PC-9 (cell line): ENCODE results near the gene CAPN14. TPM values are rescaled to one million over a fixed set of nuclear protein-coding genes. Genes with fewer than 3 reads are reported as not detected.

Experiments
- BruUV-seq: library from RNA; stranded (reverse); fragments of 400-500 nt; replicated peaks from 2 replicates; lab custom pipeline; 2021; lab: Mats Ljungman, UMichigan
- CTCF ChIA-PET: fragments of 300-600 bp; sonication (Branson Sonifier 250); formaldehyde crosslinking; loops from one replicate; lab custom pipeline; 2022; ENCODE audit warnings: antibody characterized with exemption; lab: Charles Lee
- POLR2A ChIA-PET: fragments of 300-600 bp; sonication (Branson Sonifier 250); formaldehyde crosslinking; loops from one replicate; lab custom pipeline; 2022; ENCODE audit warnings: antibody characterized with exemption; ENCODE audit not compliant: unreplicated experiment; lab: Charles Lee
- DNase-seq, 2 experiments: peaks; one replicate each; pipeline versions ENCODE4 v3.0.0 to v3.0.0-alpha.2; 2015 to 2022; ENCODE audit warnings: mixed read lengths in 1 of 2
- H2AFZ ChIP-seq: fragments of 200-600 bp; sonication (generic); 2 replicates; pipeline ENCODE4 v1.8.1; 2017; ENCODE audit warnings: antibody characterized with exemption
- H3F3A ChIP-seq: fragments of 200-600 bp; sonication (generic); 2 replicates; pipeline ENCODE4 v1.8.1; 2017; ENCODE audit warnings: antibody characterized with exemption, mild to moderate bottlenecking, low read depth; ENCODE audit not compliant: insufficient read depth
- H3K27ac ChIP-seq: fragments of 200-600 bp; sonication (generic); 2 replicates; pipeline ENCODE4 v1.6.1; 2016; ENCODE audit warnings: mixed run types
- H3K27me3 ChIP-seq: fragments of 200-600 bp; sonication (generic); 2 replicates; pipeline ENCODE4 v1.6.1; 2016; ENCODE audit warnings: low read depth, mixed run types; ENCODE audit not compliant: insufficient read depth
- H3K36me3 ChIP-seq: fragments of 200-600 bp; sonication (generic); 2 replicates; pipeline ENCODE4 v1.6.1; 2016; ENCODE audit warnings: low read depth, mixed run types
- H3K4me1 ChIP-seq: fragments of 200-600 bp; sonication (generic); replicated peaks from 2 replicates; pipeline ENCODE4 v1.6.1; 2016; ENCODE audit warnings: mixed run types; ENCODE audit not compliant: insufficient read depth
- H3K4me2 ChIP-seq: fragments of 200-600 bp; sonication (generic); 2 replicates; pipeline ENCODE4 v1.6.1; 2017; ENCODE audit warnings: mixed run types
- H3K4me3 ChIP-seq: fragments of 200-600 bp; sonication (generic); 2 replicates; pipeline ENCODE4 v1.6.1; 2016; ENCODE audit warnings: mixed run types
- H3K79me2 ChIP-seq: fragments of 200-600 bp; sonication (generic); 2 replicates; pipeline ENCODE4 v1.6.1; 2017; ENCODE audit warnings: low read depth, mixed run types
- H3K9me2 ChIP-seq: fragments of 200-600 bp; sonication (generic); 2 replicates; pipeline ENCODE4 v1.8.1; 2017; ENCODE audit warnings: mild to moderate bottlenecking; ENCODE audit not compliant: insufficient read depth
- H3K9me3 ChIP-seq: fragments of 200-600 bp; sonication (generic); 2 replicates; pipeline ENCODE4 v1.8.1; 2016; ENCODE audit warnings: low read depth; ENCODE audit not compliant: insufficient read depth
- H4K20me1 ChIP-seq: fragments of 200-600 bp; sonication (generic); 2 replicates; pipeline ENCODE4 v1.8.1; 2017; ENCODE audit not compliant: insufficient read depth
- CTCF ChIP-seq: fragments of 200-600 bp; sonication (generic); conservative IDR thresholded peaks from 2 replicates; pipeline ENCODE4 v1.6.1; 2017; ENCODE audit warnings: mixed run types, antibody characterized with exemption, mild to moderate bottlenecking, moderate library complexity
- EZH2 ChIP-seq: fragments of 200-600 bp; sonication (generic); IDR thresholded peaks from 2 replicates; pipeline ENCODE4 v1.8.0; 2017; ENCODE audit warnings: antibody characterized with exemption, low read depth
- intact Hi-C: fragments of 100-400 bp; cut with micrococcal nuclease; formaldehyde crosslinking; loops from one replicate; pipeline ENCODE4 v1.10.0; 2022; ENCODE audit not compliant: unreplicated experiment
- total RNA-seq: library from RNA; stranded (reverse); gene quantifications from 2 replicates; pipeline ENCODE4 v1.2.3, GENCODE V29; 2021

The CAPN14 gene
- total RNA-seq, 1 experiment from 2014 or later = 0.35 TPM

GRCh38 chr2:31203916-31204315, 13.4 kb downstream of the CAPN14 start:
- H3K9me2 ChIP-seq = no peaks in the 10 kb centered on the region
- no peaks in the 10 kb centered on the region for H3K79me2 ChIP-seq
- H3K4me2 ChIP-seq = no peak overlapping the region
- H3K27me3 ChIP-seq = no peaks in the 10 kb centered on the region
- no peaks in the 10 kb centered on the region for H3K9me3 ChIP-seq
- H3K27ac ChIP-seq = no peak overlapping the region
- no peak for TF ChIP-seq EZH2
- TF ChIP-seq CTCF = no peak
- no TSS peak for BruUV-seq
- CTCF ChIA-PET = no interaction called here
- H4K20me1 ChIP-seq = no peaks in the 10 kb centered on the region
- no peaks in the 10 kb centered on the region for H3F3A ChIP-seq
- H3K36me3 ChIP-seq = no peaks in the 10 kb centered on the region
- H2AFZ ChIP-seq = no peak overlapping the region
- intact Hi-C loops = no loop called here
- H3K4me3 ChIP-seq = no peak overlapping the region
- DNase-seq = no peak
- POLR2A ChIA-PET = no interaction called here
- no peaks in the 10 kb centered on the region; the same call in 1 of the 2 replicates for H3K4me1 ChIP-seq

- no peaks in the 10 kb centered on the region for H3K27me3 ChIP-seq
- no peaks in the 10 kb centered on the region for H3K9me3 ChIP-seq
- no peaks in the 10 kb centered on the region for H3F3A ChIP-seq
- H3K9me2 ChIP-seq = no peaks in the 10 kb centered on the region
- H3K4me2 ChIP-seq = no peak overlapping the region
- no peak overlapping the region for H3K4me3 ChIP-seq
- H2AFZ ChIP-seq = no peak overlapping the region
- no peak for DNase-seq
- TF ChIP-seq CTCF (no peak), EZH2 (no peak)
- POLR2A ChIA-PET = no interaction called here
- intact Hi-C loops = no loop called here
- H4K20me1 ChIP-seq = no peaks in the 10 kb centered on the region
- no TSS peak for BruUV-seq
- no peaks in the 10 kb centered on the region for H3K36me3 ChIP-seq
- no peak overlapping the region for H3K27ac ChIP-seq
- peaks cover under 1% of the 10 kb centered on the region; the same call in 1 of the 2 replicates for H3K4me1 ChIP-seq
- no peaks in the 10 kb centered on the region for H3K79me2 ChIP-seq
- CTCF ChIA-PET = no interaction called here
Measured at GRCh38 chr2:31202833-31203232, 14.5 kb downstream of the CAPN14 start.

- no peak overlapping the region for H3K27ac ChIP-seq
- intact Hi-C loops = no loop called here
- H3K4me1 ChIP-seq = peaks cover 8% of the 10 kb centered on the region
- no peaks in the 10 kb centered on the region for H3K79me2 ChIP-seq
- TF ChIP-seq CTCF (no peak), EZH2 (no peak)
- H3K4me2 ChIP-seq = no peak overlapping the region
- H4K20me1 ChIP-seq = no peaks in the 10 kb centered on the region
- H3F3A ChIP-seq = no peaks in the 10 kb centered on the region
- H3K9me2 ChIP-seq = no peaks in the 10 kb centered on the region
- H3K36me3 ChIP-seq = no peaks in the 10 kb centered on the region
- no peak for DNase-seq
- no peaks in the 10 kb centered on the region for H3K9me3 ChIP-seq
- CTCF ChIA-PET = no interaction called here
- no TSS peak for BruUV-seq
- H3K27me3 ChIP-seq = no peaks in the 10 kb centered on the region
- POLR2A ChIA-PET = no interaction called here
- no peak overlapping the region for H2AFZ ChIP-seq
- no peak overlapping the region for H3K4me3 ChIP-seq
Measured at GRCh38 chr2:31202041-31202440, 15.3 kb downstream of the CAPN14 start.
